ENCODE data around the gene SEMA6B. TPM values are rescaled to one million over a fixed set of nuclear protein-coding genes. Genes with fewer than 3 reads are reported as not detected.

SEMA6B gene
- total and polyA plus RNA-seq, 10 of the 15 experiments (the other 5 are each of a cell fraction or from before 2014, with no cell fraction given): 0.13 TPM; not detected in 9

DNA sequence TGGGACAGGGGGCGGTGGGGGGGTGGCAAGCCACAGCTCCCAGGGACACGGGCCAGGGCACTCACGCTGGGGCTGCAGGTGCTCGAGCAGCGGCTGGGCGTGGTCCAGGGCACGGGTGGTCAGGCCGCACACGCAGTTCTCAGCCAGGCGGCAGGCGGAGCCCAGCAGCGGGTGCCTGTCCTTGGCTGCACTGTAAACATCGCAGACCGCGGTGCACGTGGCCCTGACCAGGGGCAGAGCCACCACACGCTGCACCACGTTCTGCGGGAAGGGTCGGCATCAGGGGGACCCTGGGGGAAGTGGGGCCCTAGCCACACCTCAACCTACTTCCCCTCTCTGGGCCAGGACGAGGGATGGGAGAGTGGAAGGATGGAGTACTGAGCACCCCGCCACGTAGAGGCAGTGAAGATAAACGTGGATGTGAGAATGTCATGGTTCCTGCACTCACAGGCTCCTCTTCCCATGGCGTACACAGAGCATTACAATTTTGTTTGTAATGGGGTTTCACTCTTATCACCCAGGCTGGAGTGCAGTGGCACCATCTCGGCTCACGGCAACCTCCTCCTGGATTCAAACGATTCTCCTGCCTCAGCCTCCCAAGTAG lies 27.8 kb downstream of the SEMA6B start:
- no peak overlapping the region for H3K9ac ChIP-seq (ENCODE audit: control insufficient read depth, insufficient read depth, low read length)
- H2AFZ ChIP-seq (ENCODE audit: control insufficient read depth, low read depth, low read length): no peak overlapping the region
- in situ Hi-C loops (cut with MboI) (no loop called here), intact Hi-C loops (cut with micrococcal nuclease; ENCODE audit: unreplicated experiment) (no loop called here)
- no peak for DNase-seq (ENCODE audit: low read depth, low spot score)
- BruUV-seq (replicated peaks): no TSS peak
- no peak for FAIRE-seq
- no peaks in the 10 kb centered on the region; a peak in 1 of 4 replicates for H3K27me3 ChIP-seq (replicated peaks in 1 of 2; ENCODE audit: control insufficient read depth in 2 of 2, insufficient read depth in 2 of 2, low read length in 1 of 2)
- no peak overlapping the region for H3K4me2 ChIP-seq (ENCODE audit: control insufficient read depth, insufficient read depth)
- no peaks in the 10 kb centered on the region for H3K36me3 ChIP-seq (ENCODE audit: control insufficient read depth in 2 of 2, insufficient read depth in 2 of 2, low read length in 1 of 2)
- WGBS (ENCODE audit: insufficient coverage, insufficient replicate concordance, low lambda C conversion rate, missing lambda C conversion rate): 38% methylated on average over 27 of the region's 28 CpGs
- H3K79me2 ChIP-seq (ENCODE audit: control insufficient read depth, insufficient read depth, low read length): no peaks in the 10 kb centered on the region
- no peak overlapping the region for H3K4me3 ChIP-seq
- ChIA-PET RAD21 (ENCODE audit: unreplicated experiment) (no interaction called here), POLR2A (no interaction called here), CTCF (no interaction called here), SMC1A (ENCODE audit: uncharacterized antibody, unreplicated experiment) (no interaction called here)
- H3K27ac ChIP-seq (ENCODE audit: control insufficient read depth, insufficient read depth): no peak overlapping the region
- H3K9me3 ChIP-seq (replicated peaks; ENCODE audit: control insufficient read depth, insufficient read depth, low read length): no peaks in the 10 kb centered on the region; the same call in 2 of the 3 replicates
- no peak for ATAC-seq
- H3K4me1 ChIP-seq (ENCODE audit: control insufficient read depth, insufficient read depth, low read length): no peaks in the 10 kb centered on the region
- no peaks in the 10 kb centered on the region for H4K20me1 ChIP-seq (ENCODE audit: control insufficient read depth, insufficient read depth)
- TF ChIP-seq PRDM15 (CRISPR knock-in tag; IDR thresholded peaks at IDR 0.05) (no peak), ZBED1 (IDR thresholded peaks at IDR 0.05; ENCODE audit: borderline replicate concordance) (no peak), HDGF (IDR thresholded peaks at IDR 0.05) (no peak), RCOR1 (conservative IDR thresholded peaks at IDR 0.05; ENCODE audit: low read depth, low read length) (no peak), MYC (IDR thresholded peaks at IDR 0.05; ENCODE audit: insufficient read depth, insufficient read length, insufficient replicate concordance, low read length, severe bottlenecking) (no peak), NFIC (IDR thresholded peaks at IDR 0.05; ENCODE audit: low read depth, low read length) (no peak), ESRRA (IDR thresholded peaks at IDR 0.05; ENCODE audit: low read length) (no peak), IKZF1 (conservative IDR thresholded peaks at IDR 0.05) (no peak), MYB (IDR thresholded peaks at IDR 0.05; ENCODE audit: borderline replicate concordance, low read depth, low read length) (no peak), MTA3 (IDR thresholded peaks at IDR 0.05; ENCODE audit: borderline replicate concordance, low read length) (no peak), SREBF2 (IDR thresholded peaks at IDR 0.05; ENCODE audit: low read length) (no peak), RFX5 (IDR thresholded peaks at IDR 0.05; ENCODE audit: low read depth, low read length) (no peak), PAX5 (IDR thresholded peaks at IDR 0.05; ENCODE audit: borderline replicate concordance, low read depth, low read length) (no peak), TAF1 (IDR thresholded peaks at IDR 0.05; ENCODE audit: borderline replicate concordance, low read depth, low read length) (no peak), NBN (IDR thresholded peaks at IDR 0.05) (no peak), ZBTB11 (CRISPR knock-in tag; IDR thresholded peaks at IDR 0.05) (no peak)
- TF ChIP-seq, protein P1, sequence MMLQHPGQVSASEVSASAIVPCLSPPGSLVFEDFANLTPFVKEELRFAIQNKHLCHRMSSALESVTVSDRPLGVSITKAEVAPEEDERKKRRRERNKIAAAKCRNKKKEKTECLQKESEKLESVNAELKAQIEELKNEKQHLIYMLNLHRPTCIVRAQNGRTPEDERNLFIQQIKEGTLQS (IDR thresholded peaks at IDR 0.05; ENCODE audit: borderline replicate concordance, extremely low read depth, low read depth, low read length): no peak
- TF ChIP-seq, protein P2, sequence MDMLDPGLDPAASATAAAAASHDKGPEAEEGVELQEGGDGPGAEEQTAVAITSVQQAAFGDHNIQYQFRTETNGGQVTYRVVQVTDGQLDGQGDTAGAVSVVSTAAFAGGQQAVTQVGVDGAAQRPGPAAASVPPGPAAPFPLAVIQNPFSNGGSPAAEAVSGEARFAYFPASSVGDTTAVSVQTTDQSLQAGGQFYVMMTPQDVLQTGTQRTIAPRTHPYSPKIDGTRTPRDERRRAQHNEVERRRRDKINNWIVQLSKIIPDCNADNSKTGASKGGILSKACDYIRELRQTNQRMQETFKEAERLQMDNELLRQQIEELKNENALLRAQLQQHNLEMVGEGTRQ (IDR thresholded peaks at IDR 0.05; ENCODE audit: borderline replicate concordance, low read depth, low read length): no peak

All from GM12878 (cell line).